Prostate gland (tissue), 2 donors: Measurements from ENCODE around the gene ANO2. TPM values are rescaled to one million over a fixed set of nuclear protein-coding genes. Genes with fewer than 3 reads are reported as not detected.

Experiments used
- DNase-seq: peaks from one replicate; pipeline ENCODE4 v3.0.0-alpha.2; 2019; ENCODE audit warnings: low spot score
- H3K27ac ChIP-seq, 2 donors: fragments of 200-600 bp; sonication (generic); 2 replicates each; pipeline ENCODE4 v1.5.1; 2017 to 2019
- H3K27me3 ChIP-seq: fragments of 200-600 bp; sonication (generic); replicated peaks from 2 replicates; pipeline ENCODE4 v1.5.1; 2019; ENCODE audit not compliant: insufficient read depth
- H3K36me3 ChIP-seq, 2 donors: fragments of 200-600 bp; sonication (generic); 1 replicate in 1 of 2; 2 replicates in 1 of 2; pipeline versions ENCODE4 v1.5.1 to v1.8.1; 2017 to 2019
- H3K4me1 ChIP-seq: fragments of 200-600 bp; sonication (generic); replicated peaks from 2 replicates; pipeline ENCODE4 v1.5.1; 2019
- H3K4me3 ChIP-seq, 2 donors: fragments of 200-600 bp; sonication (generic); 2 replicates each; pipeline ENCODE4 v1.5.1; 2017 to 2019
- H3K9me3 ChIP-seq: fragments of 200-600 bp; sonication (generic); 2 replicates; pipeline ENCODE4 v1.5.1; 2017
- CTCF ChIP-seq, 4 experiments: fragments of 200-600 bp in 2 of 4; fragments of 450-650 bp in 2 of 4; sonication (generic) in 2 of 4; IDR thresholded peaks; 1 replicate in 3 of 4; 2 replicates in 1 of 4; pipeline ENCODE4 v1.5.1; 2016 to 2019; ENCODE audit warnings: antibody characterized with exemption in 4 of 4, mild to moderate bottlenecking in 2 of 4, moderate library complexity in 2 of 4
- POLR2A ChIP-seq: fragments of 450-650 bp; IDR thresholded peaks from one replicate; pipeline ENCODE4 v1.6.1; 2016; ENCODE audit warnings: antibody characterized with exemption, mild to moderate bottlenecking
- POLR2AphosphoS5 ChIP-seq: sonication (generic); formaldehyde crosslinking; IDR thresholded peaks from one replicate; pipeline ENCODE4 v1.6.1; 2017; ENCODE audit warnings: antibody characterized with exemption
- WGBS: methylation state at CpG from one replicate; pipeline ENCODE4 v1.1.5; 2018; 5-methylcytosine and 5-hydroxymethylcytosine counted together
- intact Hi-C: fragments of 100-400 bp; cut with DNase I; formaldehyde crosslinking; loops from one replicate; pipeline ENCODE4 v1.14.2; 2022
- total RNA-seq, 2 donors: library from RNA; depleted of rRNA; stranded (reverse); fragments of >200 nt; gene quantifications; one replicate each; pipeline ENCODE4 v1.1.0, GENCODE V29; 2016

ANO2 gene
- total RNA-seq, 2 donors from 2014 or later = 0.64 to 7.0 TPM

- Histone ChIP-seq H3K36me3 (no peaks in the 10 kb centered on the region), H3K27ac (no peak overlapping the region), H3K9me3 (no peaks in the 10 kb centered on the region), H3K27me3 (no peaks in the 10 kb centered on the region), H3K4me3 (no peak overlapping the region), H3K4me1 (no peaks in the 10 kb centered on the region)
- no peak for TF ChIP-seq CTCF (IDR thresholded peaks at IDR 0.05)
- no peak for TF ChIP-seq POLR2A
- no peak for TF ChIP-seq POLR2AphosphoS5
- WGBS = 88% methylated on average over 2 of the region's 2 CpGs
- intact Hi-C loops = no loop called here
- no peak for DNase-seq
Measured at GRCh38 chr12:5736016-5736415, 209.0 kb downstream of the ANO2 start.

DNA sequence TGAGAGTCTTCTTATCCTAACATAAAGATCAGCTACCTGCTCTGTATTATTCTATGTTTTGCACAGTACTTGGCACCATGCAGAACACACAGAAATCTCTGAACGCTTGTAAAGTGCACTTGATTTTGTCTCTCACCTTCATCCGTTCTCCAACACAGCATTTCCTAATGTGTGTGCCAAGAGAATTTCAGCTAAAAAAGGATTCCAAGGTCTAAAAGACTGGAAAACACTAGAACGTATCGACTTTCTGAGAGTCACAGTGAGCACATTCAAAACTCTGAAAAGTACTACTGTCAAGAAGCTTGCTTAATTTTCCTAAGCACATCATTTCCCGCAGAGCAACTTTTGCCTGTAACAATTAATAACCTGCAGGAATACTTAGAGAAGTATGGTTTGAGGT lies 211.1 kb downstream of the ANO2 start:
- 80% methylated on average over 5 of the region's 5 CpGs for WGBS
- no peaks in the 10 kb centered on the region for H3K27me3 ChIP-seq
- H3K36me3 ChIP-seq = no peaks in the 10 kb centered on the region
- intact Hi-C loops = no loop called here
- H3K4me1 ChIP-seq = no peaks in the 10 kb centered on the region
- no peak for DNase-seq
- TF ChIP-seq POLR2AphosphoS5 = no peak
- no peak for TF ChIP-seq POLR2A
- TF ChIP-seq CTCF (IDR thresholded peaks at IDR 0.05) = no peak
- no peaks in the 10 kb centered on the region for H3K9me3 ChIP-seq
- no peak overlapping the region for H3K4me3 ChIP-seq
- no peak overlapping the region for H3K27ac ChIP-seq

- no peaks in the 10 kb centered on the region for H3K4me1 ChIP-seq
- TF ChIP-seq CTCF (IDR thresholded peaks at IDR 0.05) = no peak
- no peak for TF ChIP-seq POLR2AphosphoS5
- TF ChIP-seq POLR2A = no peak
- no peak for DNase-seq
- intact Hi-C loops = no loop called here
- no peak overlapping the region for H3K27ac ChIP-seq
- H3K36me3 ChIP-seq = no peaks in the 10 kb centered on the region
- H3K9me3 ChIP-seq = no peaks in the 10 kb centered on the region
- no peaks in the 10 kb centered on the region for H3K27me3 ChIP-seq
- WGBS = 74% methylated on average over 11 of the region's 11 CpGs
- H3K4me3 ChIP-seq = no peak overlapping the region
Measured at GRCh38 chr12:5733136-5733755, 211.8 kb downstream of the ANO2 start.

DNA sequence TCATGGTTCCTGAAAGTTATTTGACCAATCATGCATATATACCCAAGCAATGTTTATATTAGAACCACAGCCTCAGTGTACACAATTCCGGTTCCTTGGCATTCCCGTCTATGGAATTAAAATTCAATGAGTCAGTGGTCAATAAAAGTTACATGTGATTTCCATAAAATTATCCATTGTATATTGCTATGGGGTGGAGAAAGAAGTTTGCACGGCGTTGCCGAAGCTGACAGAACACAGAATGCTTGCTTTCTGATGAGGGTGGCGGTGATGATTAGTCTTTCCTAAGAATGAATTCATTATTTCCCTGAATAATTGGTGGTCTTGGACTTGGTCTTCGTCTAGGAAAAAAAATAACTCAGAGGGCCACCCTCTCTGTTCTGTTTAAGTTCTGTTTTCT lies 214.1 kb downstream of the ANO2 start:
- intact Hi-C loops = no loop called here

More for the DNA sequence above, 214.1 kb downstream of the ANO2 start:
- no peaks in the 10 kb centered on the region for H3K4me1 ChIP-seq
- WGBS = 73% methylated on average over 7 of the region's 7 CpGs
- DNase-seq = no peak
- H3K9me3 ChIP-seq = no peaks in the 10 kb centered on the region
- no peak overlapping the region for H3K27ac ChIP-seq
- TF ChIP-seq POLR2AphosphoS5 (no peak), CTCF (IDR thresholded peaks at IDR 0.05) (no peak), POLR2A (no peak)
- H3K27me3 ChIP-seq = no peaks in the 10 kb centered on the region
- H3K36me3 ChIP-seq = no peaks in the 10 kb centered on the region
- H3K4me3 ChIP-seq = no peak overlapping the region
